Spinal cord (tissue), 10 donors: ENCODE measurements around the gene PAQR9. TPM values are rescaled to one million over a fixed set of nuclear protein-coding genes. Genes with fewer than 3 reads are reported as not detected.
A peak's percentile ranks its signal among the peaks of the same experiment; 100 is the strongest.

Experiments
- DNase-seq, 6 donors: peaks; one replicate each; pipeline versions ENCODE4 v3.0.0 to v3.0.0-alpha.2; 2013 to 2015; ENCODE audit warnings: low spot score in 6 of 6, low read depth in 4 of 6
- H3K27ac ChIP-seq: one replicate; pipeline ENCODE4 v1.5.1; 2013; ENCODE audit warnings: low read depth, low read length, control low read depth
- H3K27me3 ChIP-seq: one replicate; pipeline ENCODE4 v1.6.1; 2013; ENCODE audit warnings: low read length; ENCODE audit not compliant: control insufficient read depth, insufficient read depth
- H3K36me3 ChIP-seq: one replicate; pipeline ENCODE4 v1.6.1; 2013; ENCODE audit warnings: low read length; ENCODE audit not compliant: control insufficient read depth, insufficient read depth
- H3K4me1 ChIP-seq: one replicate; pipeline ENCODE4 v1.6.1; 2013; ENCODE audit warnings: low read length; ENCODE audit not compliant: control insufficient read depth, insufficient read depth
- H3K4me3 ChIP-seq: one replicate; pipeline ENCODE4 v1.5.1; 2013; ENCODE audit warnings: low read depth, low read length, control low read depth
- H3K9me3 ChIP-seq: one replicate; pipeline ENCODE4 v1.6.1; 2013; ENCODE audit warnings: low read length; ENCODE audit not compliant: control insufficient read depth, insufficient read depth
- WGBS: methylation state at CpG from one replicate; pipeline ENCODE4 v1.1.5; 2013; ENCODE audit warnings: missing lambda C conversion rate; ENCODE audit not compliant: insufficient coverage; 5-methylcytosine and 5-hydroxymethylcytosine counted together
- long read RNA-seq, 4 donors: transcript quantifications; one replicate each; lab custom pipeline, GENCODE V29; 2026
- polyA plus RNA-seq, 2 donors: library from polyadenylated mRNA; unstranded; fragments of 120-200 nt; gene quantifications; one replicate each; pipeline ENCODE4 v1.2.1, GENCODE V29; 2013; ENCODE audit not compliant: insufficient read length in 2 of 2
- total RNA-seq, 2 donors: library from RNA; depleted of rRNA in 1 of 2; stranded (reverse); fragments of 120-200 nt in 1 of 2; fragments of >200 nt in 1 of 2; gene quantifications; one replicate each; pipeline versions ENCODE4 v1.2.3 to v1.2.4, GENCODE V29; 2013 to 2014
- donor health status: healthy.

The PAQR9 gene
- total RNA-seq = 1 to 10 TPM in 1 of 2 donors, under 1 TPM in 1; 0.66 to 5.6 TPM
- 1 to 10 TPM; 2.9 to 3.8 TPM for polyA plus RNA-seq
- long read RNA-seq, donor 1, transcript PAQR9-201 (1 exons, 2,452 nt) = major isoform, 5 of 5 reads
- long read RNA-seq, donor 1, partial matches to known transcripts = 0 of 5 reads
- long read RNA-seq, donor 1, other reads (novel, unspliced or antisense) = 0 of 5 reads
- long read RNA-seq, donor 2, partial matches to known transcripts = 5 of 7 reads
- long read RNA-seq, donor 2, other reads (novel, unspliced or antisense) = 0 of 7 reads
- long read RNA-seq, donor 3, partial matches to known transcripts = 0 of 2 reads
- long read RNA-seq, donor 3, other reads (novel, unspliced or antisense) = 0 of 2 reads
- long read RNA-seq, donor 4 = 0 reads

GRCh38 chr3:142963516-142964448 lies at the start of gene PAQR9:
TSS of gene PAQR9 (minus strand) at chr3:142963674. CDS start at chr3:142963336, 338 bp downstream.
- peaks cover 9% of the 10 kb centered on the region for H3K4me1 ChIP-seq
- H3K27ac ChIP-seq = no peak within 1 kb of the TSS
- H3K27me3 ChIP-seq = peaks cover 13% of the 10 kb centered on the region

GRCh38 chr3:143011705-143012104 lies 48.2 kb upstream of the PAQR9 start:
- Histone ChIP-seq H3K4me1 (no peaks in the 10 kb centered on the region), H3K27me3 (no peaks in the 10 kb centered on the region), H3K27ac (no peak overlapping the region), H3K36me3 (no peaks in the 10 kb centered on the region), H3K4me3 (no peak overlapping the region), H3K9me3 (no peaks in the 10 kb centered on the region)
- DNase-seq = no peak
- no CpG with 5 or more reads among the region's 3 CpGs for WGBS

More at GRCh38 chr3:142963516-142964448, at the start of gene PAQR9:
- DNase-seq = peak in 3 of 6 donors; percentile 19 to 85 (median 74)
- Histone ChIP-seq H3K36me3 (no peaks in the 10 kb centered on the region), H3K4me3 (peak within 1 kb of the TSS; percentile 30), H3K9me3 (no peaks in the 10 kb centered on the region)
- WGBS = under 1% methylated on average over 112 of the region's 117 CpGs

- DNase-seq = no peak
- Histone ChIP-seq H3K36me3 (no peaks in the 10 kb centered on the region), H3K4me3 (no peak overlapping the region), H3K27ac (no peak overlapping the region), H3K9me3 (no peaks in the 10 kb centered on the region), H3K27me3 (no peaks in the 10 kb centered on the region), H3K4me1 (no peaks in the 10 kb centered on the region)
- no CpG with 5 or more reads among the region's 3 CpGs for WGBS
Measured at GRCh38 chr3:143010024-143010423, 46.5 kb upstream of the PAQR9 start.

GRCh38 chr3:143004823-143005222 lies 41.3 kb upstream of the PAQR9 start:
- Histone ChIP-seq H3K27me3 (no peaks in the 10 kb centered on the region), H3K36me3 (no peaks in the 10 kb centered on the region), H3K27ac (no peak overlapping the region), H3K4me1 (peaks cover 9% of the 10 kb centered on the region), H3K4me3 (no peak overlapping the region), H3K9me3 (no peaks in the 10 kb centered on the region)
- DNase-seq = no peak
- no CpG with 5 or more reads among the region's 2 CpGs for WGBS

GRCh38 chr3:143002727-143003126 lies 39.3 kb upstream of the PAQR9 start:
- peak overlapping the region; percentile 99 for H3K4me3 ChIP-seq
- H3K27ac ChIP-seq = no peak overlapping the region

GRCh38 chr3:143002083-143002712 lies 38.7 kb upstream of the PAQR9 start:
- peak overlapping the region; percentile 99 for H3K4me3 ChIP-seq
- peaks cover 9% of the 10 kb centered on the region for H3K4me1 ChIP-seq
- no peaks in the 10 kb centered on the region for H3K36me3 ChIP-seq
- DNase-seq = peak in 1 of 6 donors; percentile 14
- no peaks in the 10 kb centered on the region for H3K9me3 ChIP-seq
- H3K27me3 ChIP-seq = no peaks in the 10 kb centered on the region
- 0% methylated on average over 16 of the region's 19 CpGs for WGBS
- peak overlapping the region; percentile 99 for H3K27ac ChIP-seq

More at GRCh38 chr3:143002727-143003126, 39.3 kb upstream of the PAQR9 start:
- Histone ChIP-seq H3K27me3 (no peaks in the 10 kb centered on the region), H3K9me3 (no peaks in the 10 kb centered on the region), H3K4me1 (peaks cover 9% of the 10 kb centered on the region), H3K36me3 (no peaks in the 10 kb centered on the region)
- WGBS = no CpG with 5 or more reads among the region's 9 CpGs
- DNase-seq = no peak

- peak within 1 kb of the TSS; percentile 99 for H3K27ac ChIP-seq
- DNase-seq = peak; percentile 94 to 99 (median 98)
- H3K4me1 ChIP-seq = peaks cover 9% of the 10 kb centered on the region
- H3K27me3 ChIP-seq = no peaks in the 10 kb centered on the region
- WGBS = 0% methylated on average over 55 of the region's 55 CpGs
- no peaks in the 10 kb centered on the region for H3K36me3 ChIP-seq
- H3K9me3 ChIP-seq = no peaks in the 10 kb centered on the region
- peak within 1 kb of the TSS; percentile 99 for H3K4me3 ChIP-seq
Measured at GRCh38 chr3:143001369-143002082, 38.1 kb upstream of the PAQR9 start, which contains the start of gene U2SURP. TSS of gene U2SURP (plus strand) at chr3:143001570. CDS start at chr3:143001629, 59 bp downstream.

GRCh38 chr3:143001034-143001368 lies 37.5 kb upstream of the PAQR9 start:
- Histone ChIP-seq H3K36me3 (no peaks in the 10 kb centered on the region), H3K27me3 (no peaks in the 10 kb centered on the region), H3K27ac (peak overlapping the region; percentile 99), H3K4me3 (peak overlapping the region; percentile 99), H3K9me3 (no peaks in the 10 kb centered on the region), H3K4me1 (peaks cover 9% of the 10 kb centered on the region)
- no peak for DNase-seq
- 0% methylated on average over 12 of the region's 15 CpGs for WGBS

GRCh38 chr3:143000528-143000927 lies 37.1 kb upstream of the PAQR9 start:
- no peaks in the 10 kb centered on the region for H3K9me3 ChIP-seq
- H3K36me3 ChIP-seq = no peaks in the 10 kb centered on the region
- peak in 1 of 6 donors; percentile 17 for DNase-seq
- WGBS = 22% methylated on average over 8 of the region's 10 CpGs
- H3K4me1 ChIP-seq = peaks cover 9% of the 10 kb centered on the region
- no peaks in the 10 kb centered on the region for H3K27me3 ChIP-seq
- peak overlapping the region; percentile 99 for H3K27ac ChIP-seq
- peak overlapping the region; percentile 99 for H3K4me3 ChIP-seq
